ENCODE measurements around the gene SKOR2. TPM values are rescaled to one million over a fixed set of nuclear protein-coding genes. Genes with fewer than 3 reads are reported as not detected.

Gene SKOR2
- total RNA-seq, 1 experiment from 2014 or later: not detected

DNA sequence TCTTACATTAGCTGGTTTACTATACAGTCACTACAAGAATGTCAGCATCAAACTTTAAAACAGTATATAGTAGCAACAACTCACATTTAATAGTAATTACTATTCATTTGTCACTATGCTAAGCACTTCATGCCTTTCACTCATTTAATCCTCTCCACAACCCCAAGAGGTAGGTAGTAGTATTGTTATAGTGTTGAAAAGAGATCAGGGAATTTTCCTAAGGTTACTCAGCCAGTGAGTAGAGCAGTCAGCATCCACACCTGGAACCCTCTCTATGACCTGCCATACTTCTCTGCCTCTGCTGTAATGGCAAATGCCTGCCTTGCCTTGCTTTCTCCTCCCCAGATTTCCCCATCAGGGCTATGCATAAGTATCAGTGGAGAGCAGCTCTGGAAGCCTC lies 24.8 kb downstream of the SKOR2 start:
- ChIA-PET POLR2A (ENCODE audit: low non-redundant PET) (no interaction called here), CTCF (no interaction called here)
- Histone ChIP-seq H3K27ac (ENCODE audit: low read depth, low read length, poor library complexity, severe bottlenecking) (no peak overlapping the region), H3K9me3 (ENCODE audit: low read depth, low read length, poor library complexity, severe bottlenecking) (no peaks in the 10 kb centered on the region), H3K36me3 (ENCODE audit: insufficient read depth, low read length, poor library complexity, severe bottlenecking) (no peaks in the 10 kb centered on the region), H3K4me1 (ENCODE audit: insufficient read depth, low read length, poor library complexity, severe bottlenecking) (no peaks in the 10 kb centered on the region), H3K27me3 (replicated peaks; ENCODE audit: insufficient read depth, low read depth, low read length, poor library complexity) (peaks cover 96% of the 10 kb centered on the region), H3K4me3 (ENCODE audit: low read depth, low read length, poor library complexity, severe bottlenecking) (no peak overlapping the region)
- BruUV-seq (replicated peaks): no TSS peak
- TF ChIP-seq EZH2 (IDR thresholded peaks at IDR 0.05; ENCODE audit: borderline replicate concordance, low read depth, low read length, poor library complexity, severe bottlenecking) (no peak), CTCF (conservative IDR thresholded peaks at IDR 0.05; ENCODE audit: low read depth, low read length) (no peak)
- intact Hi-C loops (cut with micrococcal nuclease; ENCODE audit: unreplicated experiment): no loop called here
- no peak for DNase-seq (ENCODE audit: low spot score)

DNA sequence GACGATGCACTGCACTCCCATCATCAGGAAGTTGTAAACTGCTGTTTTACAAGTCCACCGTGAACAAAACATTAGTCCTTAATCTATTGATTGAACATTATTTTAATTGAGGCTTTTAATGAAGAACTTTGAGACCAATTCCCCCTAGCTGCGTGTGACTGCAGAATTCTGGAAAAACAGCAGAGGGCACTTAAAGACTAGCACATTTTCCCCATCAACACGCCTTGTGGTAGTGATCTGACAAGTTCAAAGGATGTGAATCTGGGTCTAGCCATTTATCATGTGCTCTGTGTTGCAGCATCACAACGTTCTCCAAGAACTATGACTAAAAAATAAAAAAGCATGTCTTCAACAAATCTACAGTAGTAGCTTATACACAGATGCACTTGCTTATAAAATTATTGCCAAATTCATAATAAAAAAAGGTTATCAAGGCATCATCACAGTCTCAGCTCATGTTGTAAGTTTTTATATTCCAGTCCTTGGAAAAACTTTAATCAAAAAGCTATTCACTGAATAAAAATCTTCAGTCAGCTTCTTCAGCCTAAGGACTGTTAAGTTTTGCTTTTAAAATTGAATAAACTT lies 35.8 kb downstream of the SKOR2 start:
- ChIA-PET CTCF (interaction anchor here (1.2 to 1.8 kb wide), 2 partner anchors 533 to 539 kb away, joined by 9 to 11 read pairs; no protein-coding TSS in a partner anchor), POLR2A (ENCODE audit: low non-redundant PET) (no interaction called here)
- no peaks in the 10 kb centered on the region for H3K36me3 ChIP-seq (ENCODE audit: insufficient read depth, low read length, poor library complexity, severe bottlenecking)
- DNase-seq (ENCODE audit: low spot score): peak; percentile 53
- no peaks in the 10 kb centered on the region for H3K9me3 ChIP-seq (ENCODE audit: low read depth, low read length, poor library complexity, severe bottlenecking)
- no TSS peak for BruUV-seq (replicated peaks)
- H3K27ac ChIP-seq (ENCODE audit: low read depth, low read length, poor library complexity, severe bottlenecking): no peak overlapping the region
- intact Hi-C loops (cut with micrococcal nuclease; ENCODE audit: unreplicated experiment): loop anchor here (1.0 kb wide), 2 partner anchors 534 to 538 kb away; no protein-coding TSS in a partner anchor
- peak; percentile 76 for TF ChIP-seq CTCF (conservative IDR thresholded peaks at IDR 0.05; ENCODE audit: low read depth, low read length)
- TF ChIP-seq EZH2 (IDR thresholded peaks at IDR 0.05; ENCODE audit: borderline replicate concordance, low read depth, low read length, poor library complexity, severe bottlenecking): no peak
- H3K27me3 ChIP-seq (replicated peaks; ENCODE audit: insufficient read depth, low read depth, low read length, poor library complexity): peaks cover 97% of the 10 kb centered on the region
- no peak overlapping the region for H3K4me3 ChIP-seq (ENCODE audit: low read depth, low read length, poor library complexity, severe bottlenecking)
- no peaks in the 10 kb centered on the region for H3K4me1 ChIP-seq (ENCODE audit: insufficient read depth, low read length, poor library complexity, severe bottlenecking)

- DNase-seq (ENCODE audit: low spot score): no peak
- BruUV-seq (replicated peaks): no TSS peak
- Histone ChIP-seq H3K27ac (ENCODE audit: low read depth, low read length, poor library complexity, severe bottlenecking) (no peak overlapping the region), H3K4me1 (ENCODE audit: insufficient read depth, low read length, poor library complexity, severe bottlenecking) (no peaks in the 10 kb centered on the region), H3K27me3 (replicated peaks; ENCODE audit: insufficient read depth, low read depth, low read length, poor library complexity) (peaks cover 96% of the 10 kb centered on the region), H3K9me3 (ENCODE audit: low read depth, low read length, poor library complexity, severe bottlenecking) (no peaks in the 10 kb centered on the region), H3K4me3 (ENCODE audit: low read depth, low read length, poor library complexity, severe bottlenecking) (no peak overlapping the region), H3K36me3 (ENCODE audit: insufficient read depth, low read length, poor library complexity, severe bottlenecking) (no peaks in the 10 kb centered on the region)
- no peak for TF ChIP-seq CTCF (conservative IDR thresholded peaks at IDR 0.05; ENCODE audit: low read depth, low read length)
- TF ChIP-seq EZH2 (IDR thresholded peaks at IDR 0.05; ENCODE audit: borderline replicate concordance, low read depth, low read length, poor library complexity, severe bottlenecking): no peak
- intact Hi-C loops (cut with micrococcal nuclease; ENCODE audit: unreplicated experiment): loop anchor here (5.0 kb wide), 1 partner anchor 157 kb away; no protein-coding TSS in a partner anchor
- ChIA-PET POLR2A (ENCODE audit: low non-redundant PET) (no interaction called here), CTCF (no interaction called here)
These were observed 42.3 kb downstream of the SKOR2 start for GRCh38 chr18:47209171-47209570.
